ENCODE results near the gene GRIN2A.

The GRIN2A gene

GRCh38 chr16:10031955-10032354, 150.3 kb downstream of the GRIN2A start:
- no peak for DNase-seq (ENCODE audit: low read depth in 3 of 3)

- DNase-seq (ENCODE audit: low read depth in 3 of 3): no peak
These were observed 150.8 kb downstream of the GRIN2A start for GRCh38 chr16:10031473-10031872.

- DNase-seq (ENCODE audit: low read depth in 3 of 3): no peak
These were observed 153.6 kb downstream of the GRIN2A start for GRCh38 chr16:10028644-10029043.

- DNase-seq (ENCODE audit: low read depth in 3 of 3): no peak
These were observed 154.7 kb downstream of the GRIN2A start for GRCh38 chr16:10027553-10027952.

GRCh38 chr16:10026593-10026992, 155.6 kb downstream of the GRIN2A start:
- no peak for DNase-seq (ENCODE audit: low read depth in 3 of 3)

- DNase-seq (ENCODE audit: low read depth in 3 of 3): no peak
These were observed 160.1 kb downstream of the GRIN2A start for GRCh38 chr16:10022098-10022497.

GRCh38 chr16:10020866-10021265, 161.4 kb downstream of the GRIN2A start:
- DNase-seq (ENCODE audit: low read depth in 3 of 3): no peak

GRCh38 chr16:10016752-10017151, 165.5 kb downstream of the GRIN2A start:
- DNase-seq (ENCODE audit: low read depth in 3 of 3): no peak

- DNase-seq (ENCODE audit: low read depth in 3 of 3): no peak
These were observed 166.8 kb downstream of the GRIN2A start for GRCh38 chr16:10015397-10015796.

GRCh38 chr16:10013774-10014173, 168.5 kb downstream of the GRIN2A start:
- no peak for DNase-seq (ENCODE audit: low read depth in 3 of 3)

GRCh38 chr16:10013364-10013763, 168.9 kb downstream of the GRIN2A start:
- DNase-seq (ENCODE audit: low read depth in 3 of 3): no peak

- DNase-seq (ENCODE audit: low read depth in 3 of 3): no peak
These were observed 172.5 kb downstream of the GRIN2A start for GRCh38 chr16:10009684-10010083.

GRCh38 chr16:10003486-10003885, 178.7 kb downstream of the GRIN2A start:
- no peak for DNase-seq (ENCODE audit: low read depth in 3 of 3)

- DNase-seq (ENCODE audit: low read depth in 3 of 3): no peak
These were observed 180.9 kb downstream of the GRIN2A start for GRCh38 chr16:10001258-10001775.

GRCh38 chr16:9996221-9996620, 186.0 kb downstream of the GRIN2A start:
- no peak for DNase-seq (ENCODE audit: low read depth in 3 of 3)

GRCh38 chr16:9992441-9992840, 189.8 kb downstream of the GRIN2A start:
- DNase-seq (ENCODE audit: low read depth in 3 of 3): no peak

- no peak for DNase-seq (ENCODE audit: low read depth in 3 of 3)
These were observed 201.2 kb downstream of the GRIN2A start for GRCh38 chr16:9980981-9981380.

GRCh38 chr16:9978160-9978725, 204.0 kb downstream of the GRIN2A start:
- no peak for DNase-seq (ENCODE audit: low read depth in 3 of 3)

GRCh38 chr16:9977333-9977897, 204.8 kb downstream of the GRIN2A start:
- DNase-seq (ENCODE audit: low read depth in 3 of 3): no peak

GRCh38 chr16:9976601-9977000, 205.6 kb downstream of the GRIN2A start:
- no peak for DNase-seq (ENCODE audit: low read depth in 3 of 3)

GRCh38 chr16:9971907-9972306, 210.3 kb downstream of the GRIN2A start:
- no peak for DNase-seq (ENCODE audit: low read depth in 3 of 3)

- no peak for DNase-seq (ENCODE audit: low read depth in 3 of 3)
These were observed 211.4 kb downstream of the GRIN2A start for GRCh38 chr16:9970796-9971195.

GRCh38 chr16:9970244-9970643, 212.0 kb downstream of the GRIN2A start:
- DNase-seq (ENCODE audit: low read depth in 3 of 3): no peak

- no peak for DNase-seq (ENCODE audit: low read depth in 3 of 3)
These were observed 212.6 kb downstream of the GRIN2A start for GRCh38 chr16:9969580-9969979.
